GM23338 (cell line): ENCODE results near the gene CDON. TPM values are rescaled to one million over a fixed set of nuclear protein-coding genes. Genes with fewer than 3 reads are reported as not detected.

Experiments
- ATAC-seq: fragments of 200-7000 bp; cut with Tn5 transposase; 3 replicates; pipeline ENCODE4 v1.9.1; 2020
- DNase-seq: peaks from one replicate; pipeline ENCODE4 v3.0.0-alpha.2; 2015; ENCODE audit warnings: low spot score
- H2AFZ ChIP-seq: fragments of 200-600 bp; sonication (generic); 2 replicates; pipeline ENCODE4 v1.8.0; 2016; ENCODE audit warnings: antibody characterized with exemption, mild to moderate bottlenecking, moderate library complexity
- H3F3A ChIP-seq: fragments of 200-600 bp; sonication (generic); replicated peaks from 2 replicates; pipeline ENCODE4 v1.8.0; 2017; ENCODE audit warnings: antibody characterized with exemption, mixed run types, low read depth
- H3K27ac ChIP-seq: fragments of 200-600 bp; sonication (generic); 2 replicates; pipeline ENCODE4 v1.6.1; 2016; ENCODE audit warnings: low read depth
- H3K27me3 ChIP-seq: fragments of 200-600 bp; sonication (generic); 2 replicates; pipeline ENCODE4 v1.8.0; 2016; ENCODE audit warnings: mild to moderate bottlenecking, mixed run types, moderate library complexity; ENCODE audit not compliant: insufficient read depth
- H3K36me3 ChIP-seq: fragments of 200-600 bp; sonication (generic); 2 replicates; pipeline ENCODE4 v1.8.0; 2016; ENCODE audit warnings: mild to moderate bottlenecking; ENCODE audit not compliant: insufficient read depth
- H3K4me1 ChIP-seq: fragments of 200-600 bp; sonication (generic); 2 replicates; pipeline ENCODE4 v1.8.0; 2016; ENCODE audit warnings: mild to moderate bottlenecking, moderate library complexity; ENCODE audit not compliant: insufficient read depth
- H3K4me2 ChIP-seq: fragments of 200-600 bp; sonication (generic); 2 replicates; pipeline ENCODE4 v1.7.1; 2017; ENCODE audit warnings: mixed run types
- H3K4me3 ChIP-seq: fragments of 200-600 bp; sonication (generic); 2 replicates; pipeline ENCODE4 v1.6.1; 2016; ENCODE audit warnings: mixed run types
- H3K79me2 ChIP-seq: fragments of 200-600 bp; sonication (generic); replicated peaks from 2 replicates; pipeline ENCODE4 v1.8.0; 2017; ENCODE audit warnings: mild to moderate bottlenecking; ENCODE audit not compliant: insufficient read depth
- H3K9me2 ChIP-seq: fragments of 200-600 bp; sonication (generic); 2 replicates; pipeline ENCODE4 v1.8.0; 2017; ENCODE audit not compliant: insufficient read depth
- H4K20me1 ChIP-seq: fragments of 200-600 bp; sonication (generic); replicated peaks from 2 replicates; pipeline ENCODE4 v1.8.0; 2017; ENCODE audit warnings: mild to moderate bottlenecking; ENCODE audit not compliant: insufficient read depth
- H3K27ac Mint-ChIP-seq: 2 replicates; pipeline ENCODE4 v1.8.0; 2020; ENCODE audit warnings: inconsistent platforms, mild to moderate bottlenecking, moderate library complexity, mixed read lengths
- H3K27me3 Mint-ChIP-seq: 3 replicates; pipeline ENCODE4 v1.8.0; 2022; ENCODE audit warnings: low read depth, mild to moderate bottlenecking, moderate library complexity, mixed read lengths, inconsistent platforms; ENCODE audit not compliant: insufficient read depth, poor library complexity
- H3K36me3 Mint-ChIP-seq: 3 replicates; pipeline ENCODE4 v1.8.0; 2021; ENCODE audit warnings: low read depth, mild to moderate bottlenecking, inconsistent platforms, moderate library complexity, mixed read lengths
- H3K4me1 Mint-ChIP-seq: 3 replicates; pipeline ENCODE4 v1.8.0; 2020; ENCODE audit warnings: mild to moderate bottlenecking, inconsistent platforms, mixed read lengths
- H3K4me3 Mint-ChIP-seq: 3 replicates; pipeline ENCODE4 v1.8.0; 2021; ENCODE audit warnings: moderate library complexity, mild to moderate bottlenecking, inconsistent platforms, mixed read lengths
- H3K9me3 Mint-ChIP-seq: 3 replicates; pipeline ENCODE4 v1.8.0; 2020; ENCODE audit warnings: moderate library complexity, mild to moderate bottlenecking, inconsistent platforms, mixed read lengths
- CREB1 ChIP-seq: fragments of 250-450 bp; sonication (Bioruptor Pico); IDR thresholded peaks from 2 replicates; pipeline ENCODE4 v1.5.0; 2020; ENCODE audit warnings: low read depth, mild to moderate bottlenecking, moderate library complexity
- CTCF ChIP-seq, 2 experiments: fragments of 200-600 bp in 1 of 2; sonication (generic) in 1 of 2; conservative IDR thresholded peaks; 2 replicates each; pipeline versions ENCODE4 v1.5.1 to v1.6.1; 2016 to 2017; ENCODE audit warnings: antibody characterized with exemption in 2 of 2, low read depth in 2 of 2, mild to moderate bottlenecking in 2 of 2, moderate library complexity in 1 of 2
- NANOG ChIP-seq: IDR thresholded peaks from 2 replicates; pipeline ENCODE4 v1.6.1; 2016; ENCODE audit warnings: antibody characterized with exemption, borderline replicate concordance
- REST ChIP-seq: IDR thresholded peaks from one replicate; pipeline ENCODE4 v1.6.1; 2018; ENCODE audit warnings: antibody characterized with exemption; ENCODE audit not compliant: unreplicated experiment
- ZNF462 ChIP-seq: fragments of 250-450 bp; sonication (Bioruptor Pico); IDR thresholded peaks from 2 replicates; pipeline ENCODE4 v1.5.0; 2020; ENCODE audit warnings: mild to moderate bottlenecking, moderate library complexity
- polyA plus RNA-seq: library from polyadenylated mRNA; unstranded; fragments of >200 nt; fragmentation: Nextera tagmentation; extraction: Ambion mirVana; gene quantifications from 2 replicates; pipeline ENCODE4 v1.2.1, GENCODE V29; 2016
- total RNA-seq: library from RNA; depleted of rRNA; stranded (reverse); fragments of >200 nt; shearing (Covaris generic); gene quantifications from 2 replicates; pipeline ENCODE4 v1.2.3, GENCODE V29; 2014
- TF ChIP-seq, protein P1 (sequence below): IDR thresholded peaks from 2 replicates; pipeline ENCODE4 v1.6.1; 2016; ENCODE audit warnings: antibody characterized with exemption

Gene CDON
- total and polyA plus RNA-seq, 2 experiments from 2014 or later = 4.1 to 35.5 TPM

- Histone ChIP-seq H3K36me3 (no peaks in the 10 kb centered on the region; the same call in 1 of the 2 replicates), H3K27me3 (no peaks in the 10 kb centered on the region), H3K4me3 (no peak overlapping the region), H3K27ac (no peak overlapping the region), H4K20me1 (no peaks in the 10 kb centered on the region), H3K4me1 (no peaks in the 10 kb centered on the region), H3K4me2 (no peak overlapping the region), H3F3A (no peaks in the 10 kb centered on the region), H3K79me2 (no peaks in the 10 kb centered on the region), H3K9me2 (no peaks in the 10 kb centered on the region), H2AFZ (no peak overlapping the region)
- TF ChIP-seq, protein P1, sequence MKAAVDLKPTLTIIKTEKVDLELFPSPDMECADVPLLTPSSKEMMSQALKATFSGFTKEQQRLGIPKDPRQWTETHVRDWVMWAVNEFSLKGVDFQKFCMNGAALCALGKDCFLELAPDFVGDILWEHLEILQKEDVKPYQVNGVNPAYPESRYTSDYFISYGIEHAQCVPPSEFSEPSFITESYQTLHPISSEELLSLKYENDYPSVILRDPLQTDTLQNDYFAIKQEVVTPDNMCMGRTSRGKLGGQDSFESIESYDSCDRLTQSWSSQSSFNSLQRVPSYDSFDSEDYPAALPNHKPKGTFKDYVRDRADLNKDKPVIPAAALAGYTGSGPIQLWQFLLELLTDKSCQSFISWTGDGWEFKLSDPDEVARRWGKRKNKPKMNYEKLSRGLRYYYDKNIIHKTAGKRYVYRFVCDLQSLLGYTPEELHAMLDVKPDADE = no peak
- TF ChIP-seq NANOG (no peak), CREB1 (no peak), CTCF (conservative IDR thresholded peaks at IDR 0.05; ENCODE audit: low read depth in 2 of 2) (no peak), REST (no peak), ZNF462 (CRISPR knock-in tag) (no peak)
- no peak for ATAC-seq
- Mint-ChIP-seq H3K27me3 (no peaks in the 10 kb centered on the region), H3K4me1 (no peaks in the 10 kb centered on the region), H3K36me3 (peaks cover 9% of the 10 kb centered on the region), H3K9me3 (no peaks in the 10 kb centered on the region), H3K27ac (no peak overlapping the region), H3K4me3 (no peak overlapping the region)
- DNase-seq = no peak
These were observed 56.6 kb downstream of the CDON start for GRCh38 chr11:126006068-126006467.
